HepG2 (cell line): Measurements from ENCODE around the gene FAM131C. TPM values are rescaled to one million over a fixed set of nuclear protein-coding genes. Genes with fewer than 3 reads are reported as not detected.
"Not testable (repeated sequence)": the region's sequence is repeated elsewhere in the genome, so short reads cannot be mapped to it uniquely, and the experiment has no call there.

Source experiments
- ATAC-seq: fragments of 200-7000 bp; cut with Tn5 transposase; 3 replicates; pipeline ENCODE4 v1.9.1; 2020; ENCODE audit warnings: mild to moderate bottlenecking, moderate library complexity
- BruUV-seq: library from RNA; stranded (reverse); fragments of 400-500 nt; replicated peaks from 2 replicates; lab custom pipeline; 2021; lab: Mats Ljungman, UMichigan
- CTCF ChIA-PET: fragments of 300-600 bp; formaldehyde crosslinking; extraction: SDS; loops from one replicate; lab custom pipeline; 2021; ENCODE audit warnings: low total read pairs, inconsistent platforms, low intra/inter-chr PET ratio; lab: Yijun Ruan, JAX
- POLR2A ChIA-PET: fragments of 350-600 bp; sonication (Branson Sonifier 250); formaldehyde crosslinking; loops from one replicate; lab custom pipeline; 2020; ENCODE audit warnings: antibody characterized with exemption, inconsistent platforms; lab: Yijun Ruan, JAX
- DNase-seq: peaks from one replicate; pipeline ENCODE4 v3.0.0-alpha.2; 2015; ENCODE audit warnings: low spot score
- FAIRE-seq: peaks from 3 replicates; lab custom pipeline; 2011; peaks lifted over from hg19 to GRCh38; lab: Jason Lieb, UNC
- H2AFZ ChIP-seq: one replicate; pipeline ENCODE4 v1.6.1; 2011; ENCODE audit warnings: low read length, inconsistent platforms
- H3K27ac ChIP-seq: fragments of 300-600 bp; 3 replicates; pipeline ENCODE4 v1.8.0; 2011; ENCODE audit warnings: mixed run types, mild to moderate bottlenecking, mixed read lengths, low read length, inconsistent platforms; ENCODE audit not compliant: insufficient read depth; ENCODE audit errors: extremely low read length
- H3K27me3 ChIP-seq, 2 experiments: fragments of 200-600 bp in 1 of 2; 2 replicates in 1 of 2; 3 replicates in 1 of 2; pipeline versions ENCODE4 v1.6.0 to v1.8.0; 2011; ENCODE audit warnings: low read length in 2 of 2, mild to moderate bottlenecking in 2 of 2, moderate library complexity in 2 of 2, inconsistent platforms in 1 of 2; ENCODE audit not compliant: insufficient read depth in 2 of 2, control insufficient read depth in 1 of 2
- H3K36me3 ChIP-seq, 2 experiments: fragments of 200-600 bp in 1 of 2; replicated peaks in 1 of 2; 2 replicates in 1 of 2; 3 replicates in 1 of 2; pipeline versions ENCODE4 v1.5.1 to v1.8.0; 2011; ENCODE audit warnings: low read length in 2 of 2, inconsistent platforms in 1 of 2; ENCODE audit not compliant: insufficient read depth in 2 of 2, control insufficient read depth in 1 of 2
- H3K4me1 ChIP-seq: 2 replicates; pipeline ENCODE4 v1.5.1; 2012; ENCODE audit warnings: low read length, inconsistent platforms; ENCODE audit not compliant: insufficient read depth
- H3K4me2 ChIP-seq: 2 replicates; pipeline ENCODE4 v1.6.0; 2011; ENCODE audit warnings: low read depth, low read length, inconsistent platforms
- H3K4me3 ChIP-seq, 3 experiments: fragments of 200-600 bp in 1 of 3; sonication (generic), shearing (Covaris generic) in 1 of 3; replicated peaks in 1 of 3; 2 replicates each; pipeline ENCODE4 v1.5.1; 2011 to 2016; ENCODE audit warnings: low read length in 3 of 3, inconsistent platforms in 2 of 3, low read depth in 2 of 3, mild to moderate bottlenecking in 2 of 3, control low read depth in 1 of 3, mixed read lengths in 1 of 3; ENCODE audit not compliant: insufficient read depth in 1 of 3
- H3K79me2 ChIP-seq: one replicate; pipeline ENCODE4 v1.6.1; 2011; ENCODE audit warnings: low read length, inconsistent platforms; ENCODE audit not compliant: insufficient read depth
- H3K9ac ChIP-seq: 2 replicates; pipeline ENCODE4 v1.6.0; 2011; ENCODE audit warnings: mild to moderate bottlenecking, low read depth, low read length, inconsistent platforms; ENCODE audit not compliant: insufficient read depth
- H3K9me3 ChIP-seq: 2 replicates; pipeline ENCODE4 v1.5.1; 2012; ENCODE audit warnings: mild to moderate bottlenecking, low read length
- H4K20me1 ChIP-seq: 2 replicates; pipeline ENCODE4 v1.6.0; 2011; ENCODE audit warnings: inconsistent platforms, mild to moderate bottlenecking, low read length, moderate library complexity; ENCODE audit not compliant: insufficient read depth
- SATB2 ChIP-seq: sonication (generic); formaldehyde crosslinking; IDR thresholded peaks from 2 replicates; pipeline ENCODE4 v1.5.0; 2020; ENCODE audit warnings: missing genetic modification reagents
- TCF7L2 ChIP-seq: IDR thresholded peaks from 2 replicates; pipeline ENCODE4 v1.6.1; 2011; ENCODE audit warnings: mild to moderate bottlenecking, low read depth, low read length, moderate library complexity
- ZFX ChIP-seq: sonication (generic); formaldehyde crosslinking; IDR thresholded peaks from 2 replicates; pipeline ENCODE4 v1.4.0; 2020; ENCODE audit warnings: mild to moderate bottlenecking, low read depth, missing genetic modification reagents, moderate library complexity
- ZNF441 ChIP-seq: sonication (generic); formaldehyde crosslinking; IDR thresholded peaks from 2 replicates; pipeline ENCODE4 v1.7.0; 2021; ENCODE audit warnings: missing genetic modification reagents, borderline replicate concordance
- ZNF614 ChIP-seq: IDR thresholded peaks from 2 replicates; pipeline ENCODE4 v1.6.1; 2018; ENCODE audit warnings: missing biosample characterization, missing genetic modification reagents, inconsistent platforms, borderline replicate concordance
- WGBS: methylation state at CpG from one replicate; pipeline ENCODE4 v1.1.6; 2017; ENCODE audit warnings: low lambda C conversion rate; 5-methylcytosine and 5-hydroxymethylcytosine counted together
- in situ Hi-C: cut with HindIII; loops from 2 replicates; pipeline ENCODE4 v1.10.0; 2017; ENCODE audit warnings: low pct_unique_long_range_greater_than_20kb; ENCODE audit not compliant: extremely low pct_ligation_motif_present
- intact Hi-C: fragments of 100-400 bp; cut with micrococcal nuclease; formaldehyde crosslinking; loops from one replicate; pipeline ENCODE4 v1.10.0; 2022; ENCODE audit not compliant: unreplicated experiment
- polyA plus RNA-seq, 8 experiments: library from polyadenylated mRNA; depleted of rRNA in 3 of 8; stranded (reverse) in 7 of 8; unstranded in 1 of 8; fragments of >200 nt; fragmentation: Illumina TruSeq in 4 of 8; extraction: Trizol in 4 of 8; gene quantifications; 2 replicates each; pipeline versions ENCODE4 v1.2.1 to v1.2.3, GENCODE V29; 2011 to 2016; ENCODE audit warnings: low read depth in 4 of 8, missing spikeins in 1 of 8, mixed read lengths in 1 of 8; ENCODE audit not compliant: insufficient read depth in 1 of 8
- total RNA-seq, 5 experiments: library from RNA; depleted of rRNA; stranded (reverse); fragments of >200 nt; fragmentation: Illumina TruSeq; extraction: Trizol; gene quantifications; 2 replicates each; pipeline ENCODE4 v1.2.3, GENCODE V29; 2016; ENCODE audit warnings: low read depth in 1 of 5

Gene FAM131C
- total and polyA plus RNA-seq, 2 of the 13 experiments (the other 11 are each of a cell fraction or from before 2014, with no cell fraction given), result 0.07 TPM; not detected in 1

GRCh38 chr1:16061266-16061665 is 12.2 kb downstream of the FAM131C start:
- in situ Hi-C loops, result no loop called here
- intact Hi-C loops, result no loop called here
- H4K20me1 ChIP-seq, result no peaks in the 10 kb centered on the region
- FAIRE-seq, result no peak
- peaks cover 8 to 39% of the 10 kb centered on the region in 2 experiments for H3K27me3 ChIP-seq
- no peaks in the 10 kb centered on the region for H3K36me3 ChIP-seq
- TF ChIP-seq ZNF441 (CRISPR knock-in tag), result no peak
- TF ChIP-seq ZFX, result no peak
- no peak for TF ChIP-seq TCF7L2
- TF ChIP-seq ZNF614 (CRISPR knock-in tag), result no peak
- no peak for TF ChIP-seq SATB2
- WGBS, result 20% methylated on average over 1 of the region's 3 CpGs
- no peaks in the 10 kb centered on the region for H3K79me2 ChIP-seq
- POLR2A ChIA-PET, result no interaction called here
- H3K9ac ChIP-seq, result no peak overlapping the region
- no peak overlapping the region for H3K4me3 ChIP-seq
- no peak overlapping the region for H3K27ac ChIP-seq
- CTCF ChIA-PET, result no interaction called here
- no peaks in the 10 kb centered on the region for H3K9me3 ChIP-seq
- ATAC-seq, result no peak
- no peak overlapping the region for H3K4me2 ChIP-seq
- H2AFZ ChIP-seq, result no peak overlapping the region
- BruUV-seq, result no TSS peak
- peaks cover 24% of the 10 kb centered on the region for H3K4me1 ChIP-seq
- DNase-seq, result no peak

- WGBS, result 35% methylated on average over 12 of the region's 20 CpGs
- not testable (repeated sequence) for BruUV-seq
Measured at GRCh38 chr1:16058394-16059120, 14.9 kb downstream of the FAM131C start.

More at GRCh38 chr1:16058394-16059120, 14.9 kb downstream of the FAM131C start:
- intact Hi-C loops, H3K79me2 ChIP-seq, H2AFZ ChIP-seq, in situ Hi-C loops, H3K9me3 ChIP-seq, H3K27ac ChIP-seq, ATAC-seq, H3K9ac ChIP-seq, DNase-seq, H4K20me1 ChIP-seq, POLR2A ChIA-PET, H3K4me3 ChIP-seq, CTCF ChIA-PET, FAIRE-seq, H3K36me3 ChIP-seq, H3K4me2 ChIP-seq: not testable (repeated sequence)
- Histone ChIP-seq H3K4me1 (peaks cover 21% of the 10 kb centered on the region), H3K27me3 (peaks cover 8 to 31% of the 10 kb centered on the region in 2 experiments; a peak in 3 of 5 replicates)
